K562 (cell line): ENCODE data around the gene KCNK6. TPM values are rescaled to one million over a fixed set of nuclear protein-coding genes. Genes with fewer than 3 reads are reported as not detected.
A peak's percentile ranks its signal among the peaks of the same experiment; 100 is the strongest.

Experiments used
- CREBBP ChIP-seq: IDR thresholded peaks from one replicate; pipeline ENCODE4 v1.6.1; 2012; ENCODE audit warnings: low read depth, mild to moderate bottlenecking, control low read depth, inconsistent platforms, low read length
- CTBP1 ChIP-seq: fragments of 450-650 bp; IDR thresholded peaks from 2 replicates; pipeline ENCODE4 v1.6.1; 2016; ENCODE audit warnings: borderline replicate concordance
- ETV1 ChIP-seq: fragments of 450-650 bp; conservative IDR thresholded peaks from 2 replicates; pipeline ENCODE4 v1.6.1; 2016; ENCODE audit warnings: missing genetic modification characterization, control low read depth, low read depth, missing compliant biosample characterization
- FOXK1 ChIP-seq: sonication (generic); formaldehyde crosslinking; IDR thresholded peaks from 2 replicates; pipeline ENCODE4 v1.8.0; 2022; ENCODE audit warnings: missing genetic modification reagents, mild to moderate bottlenecking, borderline replicate concordance
- FOXM1 ChIP-seq, 2 experiments: fragments of 450-650 bp in 1 of 2; sonication (generic) in 1 of 2; formaldehyde crosslinking in 1 of 2; IDR thresholded peaks; 2 replicates each; pipeline versions ENCODE4 v1.6.1 to v1.9.0; 2017 to 2022; ENCODE audit warnings: low read depth in 2 of 2, mild to moderate bottlenecking in 2 of 2, missing genetic modification reagents in 1 of 2, moderate library complexity in 1 of 2
- NR2C2 ChIP-seq, 2 experiments: fragments of 200-800 bp in 1 of 2; sonication (Bioruptor generic) in 1 of 2; sonication (generic) in 1 of 2; formaldehyde crosslinking in 1 of 2; IDR thresholded peaks; 2 replicates each; pipeline versions ENCODE4 v1.6.1 to v1.8.0; 2016 to 2022; ENCODE audit warnings: mild to moderate bottlenecking in 1 of 2, missing compliant biosample characterization in 1 of 2, missing genetic modification characterization in 1 of 2, missing genetic modification reagents in 1 of 2
- SRF ChIP-seq, 2 experiments: fragments of 250-450, 450-650 bp in 1 of 2; sonication (Bioruptor Pico) in 1 of 2; sonication (generic) in 1 of 2; formaldehyde crosslinking; IDR thresholded peaks; 2 replicates each; pipeline versions ENCODE4 v1.5.0 to v1.5.1; 2020 to 2022; ENCODE audit warnings: mild to moderate bottlenecking in 1 of 2, missing genetic modification reagents in 1 of 2
- SRSF7 ChIP-seq: fragments of 200-400 bp; formaldehyde crosslinking; optimal IDR thresholded peaks from 2 replicates; pipeline ENCODE3; 2017; ENCODE audit warnings: mild to moderate bottlenecking, low read depth, low read length
- ZBTB1 ChIP-seq: sonication (generic); formaldehyde crosslinking; IDR thresholded peaks from 2 replicates; pipeline ENCODE4 v1.8.1; 2023; ENCODE audit warnings: missing genetic modification reagents, low read depth, mild to moderate bottlenecking, borderline replicate concordance
- ZEB2 ChIP-seq: fragments of 450-650 bp; IDR thresholded peaks from 2 replicates; pipeline ENCODE4 v1.6.1; 2016
- ZNF121 ChIP-seq: sonication (generic); formaldehyde crosslinking; conservative IDR thresholded peaks from 2 replicates; pipeline ENCODE4 v1.8.0; 2022; ENCODE audit warnings: missing genetic modification reagents
- ZNF551 ChIP-seq: fragments of 250-450 bp; sonication (Bioruptor Pico); IDR thresholded peaks from 2 replicates; pipeline ENCODE4 v1.5.0; 2021; ENCODE audit warnings: mild to moderate bottlenecking, moderate library complexity
- polyA plus RNA-seq, 8 experiments: library from polyadenylated mRNA; depleted of rRNA in 4 of 8; stranded (reverse) in 5 of 8; unstranded in 3 of 8; fragments of >200 nt; fragmentation: Nextera tagmentation in 2 of 8; fragmentation: Illumina TruSeq in 1 of 8; extraction: Ambion mirVana in 2 of 8; extraction: Trizol in 1 of 8; gene quantifications; 2 replicates each; pipeline versions ENCODE4 v1.2.1 to v1.2.3, GENCODE V29; 2011 to 2014; ENCODE audit warnings: inconsistent platforms in 1 of 8, missing spikeins in 1 of 8
- total RNA-seq, 7 experiments: library from RNA; depleted of rRNA in 6 of 7; stranded (reverse); fragments of >200 nt in 6 of 7; fragmentation: Illumina TruSeq in 2 of 7; extraction: Trizol in 2 of 7; gene quantifications; 2 replicates each; pipeline versions ENCODE4 v1.2.1 to v1.2.3, GENCODE V29; 2011 to 2021; ENCODE audit warnings: low replicate concordance in 1 of 7
- TF ChIP-seq, protein P1 (sequence below), 2 experiments: fragments of 250-450 bp in 1 of 2; fragments of 450-650 bp in 1 of 2; sonication (Bioruptor Pico) in 1 of 2; IDR thresholded peaks; 2 replicates each; pipeline versions ENCODE4 v1.6.1 to v1.8.0; 2016 to 2021; ENCODE audit warnings: mild to moderate bottlenecking in 2 of 2, moderate library complexity in 2 of 2, missing compliant biosample characterization in 1 of 2, missing genetic modification characterization in 1 of 2
- TF ChIP-seq, protein P2 (sequence below): sonication (generic); formaldehyde crosslinking; IDR thresholded peaks from 2 replicates; pipeline ENCODE4 v1.8.0; 2022; ENCODE audit warnings: missing genetic modification reagents, mild to moderate bottlenecking, borderline replicate concordance
- TF ChIP-seq, protein P3 (sequence below), 3 experiments: IDR thresholded peaks in 2 of 3; conservative IDR thresholded peaks in 1 of 3; 2 replicates each; pipeline ENCODE4 v1.5.1; 2011 to 2012; ENCODE audit warnings: low read length in 3 of 3, mild to moderate bottlenecking in 3 of 3, control low read depth in 2 of 3, improper control_type of control experiment in 1 of 3, inconsistent platforms in 1 of 3, low read depth in 1 of 3, mixed read lengths in 1 of 3, moderate library complexity in 1 of 3; ENCODE audit not compliant: insufficient read depth in 2 of 3
- TF ChIP-seq, protein P4 (sequence below): fragments of 450-650 bp; formaldehyde crosslinking; IDR thresholded peaks from 2 replicates; pipeline ENCODE4 v1.4.0; 2022; ENCODE audit warnings: mild to moderate bottlenecking, moderate library complexity

Gene KCNK6
- total and polyA plus RNA-seq, 9 of the 15 experiments (the other 6 are each of a cell fraction or from before 2014, with no cell fraction given) = 0.05 to 0.42 (median 0.15) TPM

DNA sequence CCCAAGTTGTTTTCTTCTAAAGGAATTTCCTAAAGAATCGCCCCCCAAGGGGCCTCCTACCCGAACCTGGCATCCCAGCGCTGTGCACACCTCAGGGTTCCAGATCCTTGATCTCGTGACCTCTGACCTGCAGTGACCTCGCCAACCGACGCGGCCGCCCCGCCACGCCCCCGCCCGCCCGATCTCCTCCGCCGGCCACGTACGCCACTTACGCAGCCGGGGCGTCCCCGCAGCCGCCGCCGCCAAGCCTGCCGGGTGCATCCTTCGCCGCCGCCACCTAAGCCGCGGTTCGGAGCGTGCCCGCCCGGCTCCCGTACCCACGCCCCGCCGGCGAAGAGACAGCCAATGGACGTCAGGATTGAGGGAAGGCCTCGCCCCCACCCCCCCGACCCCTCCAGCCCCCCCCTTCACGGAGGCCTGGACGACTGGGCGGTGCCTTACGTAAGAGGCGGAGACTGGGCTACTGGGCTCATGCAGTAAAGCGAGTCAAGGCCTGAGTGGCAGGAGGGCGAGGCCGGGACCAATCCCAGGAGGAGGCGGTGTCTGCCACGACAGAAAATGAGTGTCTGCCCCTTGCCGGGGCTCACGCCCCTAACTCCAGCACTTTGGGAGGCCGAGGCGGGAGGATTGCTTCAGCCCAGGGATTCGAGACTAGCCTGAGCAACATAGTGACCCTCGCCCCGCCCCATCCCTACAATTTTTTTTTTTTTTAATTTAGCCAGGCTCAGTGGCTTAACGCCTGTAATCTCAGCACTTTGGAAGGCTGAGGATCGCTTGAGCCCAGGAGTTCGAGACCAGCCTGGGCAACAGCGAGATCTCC lies 3.8 kb upstream of the KCNK6 start, which contains the start of gene YIF1B (continued):
- TF ChIP-seq, protein P1, sequence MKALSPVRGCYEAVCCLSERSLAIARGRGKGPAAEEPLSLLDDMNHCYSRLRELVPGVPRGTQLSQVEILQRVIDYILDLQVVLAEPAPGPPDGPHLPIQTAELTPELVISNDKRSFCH (CRISPR knock-in tag; IDR thresholded peaks at IDR 0.05) = no peak
- TF ChIP-seq, protein P1 (tag; IDR thresholded peaks at IDR 0.05) = no peak
- TF ChIP-seq FOXK1 (CRISPR knock-in tag) (no peak), ZNF121 (CRISPR knock-in tag) (no peak), ZNF551 (CRISPR knock-in tag) (no peak), SRSF7 (no peak), CTBP1 (no peak; the same call in 1 of the 2 replicates), ZEB2 (no peak), NR2C2 (CRISPR knock-in tag; IDR thresholded peaks at IDR 0.05) (peak; percentile 93), NR2C2 (tag; IDR thresholded peaks at IDR 0.05) (peak; percentile 99), FOXM1 (IDR thresholded peaks at IDR 0.05; ENCODE audit: low read depth) (peak; percentile 64; the same call in 1 of the 2 replicates), FOXM1 (CRISPR knock-in tag; IDR thresholded peaks at IDR 0.05; ENCODE audit: low read depth) (0 out of 2 replicates have a peak, but pooled peaks have one; percentile 31), ETV1 (no peak), CREBBP (no peak), SRF (CRISPR knock-in tag; IDR thresholded peaks at IDR 0.05) (no peak), ZBTB1 (CRISPR knock-in tag) (peak; percentile 91; the same call in 1 of the 2 replicates)
- TF ChIP-seq, protein P2, sequence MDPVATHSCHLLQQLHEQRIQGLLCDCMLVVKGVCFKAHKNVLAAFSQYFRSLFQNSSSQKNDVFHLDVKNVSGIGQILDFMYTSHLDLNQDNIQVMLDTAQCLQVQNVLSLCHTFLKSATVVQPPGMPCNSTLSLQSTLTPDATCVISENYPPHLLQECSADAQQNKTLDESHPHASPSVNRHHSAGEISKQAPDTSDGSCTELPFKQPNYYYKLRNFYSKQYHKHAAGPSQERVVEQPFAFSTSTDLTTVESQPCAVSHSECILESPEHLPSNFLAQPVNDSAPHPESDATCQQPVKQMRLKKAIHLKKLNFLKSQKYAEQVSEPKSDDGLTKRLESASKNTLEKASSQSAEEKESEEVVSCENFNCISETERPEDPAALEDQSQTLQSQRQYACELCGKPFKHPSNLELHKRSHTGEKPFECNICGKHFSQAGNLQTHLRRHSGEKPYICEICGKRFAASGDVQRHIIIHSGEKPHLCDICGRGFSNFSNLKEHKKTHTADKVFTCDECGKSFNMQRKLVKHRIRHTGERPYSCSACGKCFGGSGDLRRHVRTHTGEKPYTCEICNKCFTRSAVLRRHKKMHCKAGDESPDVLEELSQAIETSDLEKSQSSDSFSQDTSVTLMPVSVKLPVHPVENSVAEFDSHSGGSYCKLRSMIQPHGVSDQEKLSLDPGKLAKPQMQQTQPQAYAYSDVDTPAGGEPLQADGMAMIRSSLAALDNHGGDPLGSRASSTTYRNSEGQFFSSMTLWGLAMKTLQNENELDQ (CRISPR knock-in tag) = no peak
- TF ChIP-seq, protein P3, sequence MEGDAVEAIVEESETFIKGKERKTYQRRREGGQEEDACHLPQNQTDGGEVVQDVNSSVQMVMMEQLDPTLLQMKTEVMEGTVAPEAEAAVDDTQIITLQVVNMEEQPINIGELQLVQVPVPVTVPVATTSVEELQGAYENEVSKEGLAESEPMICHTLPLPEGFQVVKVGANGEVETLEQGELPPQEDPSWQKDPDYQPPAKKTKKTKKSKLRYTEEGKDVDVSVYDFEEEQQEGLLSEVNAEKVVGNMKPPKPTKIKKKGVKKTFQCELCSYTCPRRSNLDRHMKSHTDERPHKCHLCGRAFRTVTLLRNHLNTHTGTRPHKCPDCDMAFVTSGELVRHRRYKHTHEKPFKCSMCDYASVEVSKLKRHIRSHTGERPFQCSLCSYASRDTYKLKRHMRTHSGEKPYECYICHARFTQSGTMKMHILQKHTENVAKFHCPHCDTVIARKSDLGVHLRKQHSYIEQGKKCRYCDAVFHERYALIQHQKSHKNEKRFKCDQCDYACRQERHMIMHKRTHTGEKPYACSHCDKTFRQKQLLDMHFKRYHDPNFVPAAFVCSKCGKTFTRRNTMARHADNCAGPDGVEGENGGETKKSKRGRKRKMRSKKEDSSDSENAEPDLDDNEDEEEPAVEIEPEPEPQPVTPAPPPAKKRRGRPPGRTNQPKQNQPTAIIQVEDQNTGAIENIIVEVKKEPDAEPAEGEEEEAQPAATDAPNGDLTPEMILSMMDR (IDR thresholded peaks at IDR 0.05 in 2 of 3, conservative IDR thresholded peaks at IDR 0.05 in 1 of 3; ENCODE audit: insufficient read depth in 2 of 3, low read depth in 1 of 3, low read length in 3 of 3) = no peak
- TF ChIP-seq, protein P4, sequence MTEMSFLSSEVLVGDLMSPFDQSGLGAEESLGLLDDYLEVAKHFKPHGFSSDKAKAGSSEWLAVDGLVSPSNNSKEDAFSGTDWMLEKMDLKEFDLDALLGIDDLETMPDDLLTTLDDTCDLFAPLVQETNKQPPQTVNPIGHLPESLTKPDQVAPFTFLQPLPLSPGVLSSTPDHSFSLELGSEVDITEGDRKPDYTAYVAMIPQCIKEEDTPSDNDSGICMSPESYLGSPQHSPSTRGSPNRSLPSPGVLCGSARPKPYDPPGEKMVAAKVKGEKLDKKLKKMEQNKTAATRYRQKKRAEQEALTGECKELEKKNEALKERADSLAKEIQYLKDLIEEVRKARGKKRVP = no peak
